ENCODE data around the gene MEX3C.

The MEX3C gene

GRCh38 chr18:51196118-51196810 lies 1.2 kb downstream of the MEX3C start:
- peak overlapping the region; percentile 97 for H3K4me3 ChIP-seq (ENCODE audit: low read length)
- DNase-seq (ENCODE audit: low read depth) = peak; percentile 11
- no peak for TF ChIP-seq CTCF (IDR thresholded peaks at IDR 0.05; ENCODE audit: insufficient read depth, low read depth, low read length, missing control alignments)

- peak overlapping the region; percentile 97 for H3K4me3 ChIP-seq (ENCODE audit: low read length)
- DNase-seq (ENCODE audit: low read depth) = peak; percentile 69
- TF ChIP-seq CTCF (IDR thresholded peaks at IDR 0.05; ENCODE audit: insufficient read depth, low read depth, low read length, missing control alignments) = peak; percentile 10
Observed at GRCh38 chr18:51195451-51196117, 1.9 kb downstream of the MEX3C start.

- peak overlapping the region; percentile 97 for H3K4me3 ChIP-seq (ENCODE audit: low read length)
- DNase-seq (ENCODE audit: low read depth) = no peak
- no peak for TF ChIP-seq CTCF (IDR thresholded peaks at IDR 0.05; ENCODE audit: insufficient read depth, low read depth, low read length, missing control alignments)
Observed at GRCh38 chr18:51195086-51195450, 2.4 kb downstream of the MEX3C start.

GRCh38 chr18:51194604-51195003 lies 2.9 kb downstream of the MEX3C start:
- DNase-seq (ENCODE audit: low read depth) = no peak
- TF ChIP-seq CTCF (IDR thresholded peaks at IDR 0.05; ENCODE audit: insufficient read depth, low read depth, low read length, missing control alignments) = no peak
- peak overlapping the region; percentile 97 for H3K4me3 ChIP-seq (ENCODE audit: low read length)

- H3K4me3 ChIP-seq (ENCODE audit: low read length) = peak overlapping the region; percentile 7
- TF ChIP-seq CTCF (IDR thresholded peaks at IDR 0.05; ENCODE audit: insufficient read depth, low read depth, low read length, missing control alignments) = no peak
- peak; percentile 31 for DNase-seq (ENCODE audit: low read depth)
Observed at GRCh38 chr18:51193621-51194287, 3.7 kb downstream of the MEX3C start.

- no peak for DNase-seq (ENCODE audit: low read depth)
- H3K4me3 ChIP-seq (ENCODE audit: low read length) = no peak overlapping the region
- no peak for TF ChIP-seq CTCF (IDR thresholded peaks at IDR 0.05; ENCODE audit: insufficient read depth, low read depth, low read length, missing control alignments)
Observed at GRCh38 chr18:51192696-51193095, 4.8 kb downstream of the MEX3C start.

All from epithelial cell of esophagus (primary cell).